ENCODE results near the gene TNFAIP6.

TNFAIP6 gene

GRCh38 chr2:151379169-151379568, 21.8 kb downstream of the TNFAIP6 start:
- H3K4me2 ChIP-seq (ENCODE audit: low read length) = no peak overlapping the region
- no peaks in the 10 kb centered on the region for H3K36me3 ChIP-seq (replicated peaks; ENCODE audit: low read depth, low read length)
- H3K4me3 ChIP-seq (ENCODE audit: low read length) = no peak overlapping the region
- TF ChIP-seq CTCF (IDR thresholded peaks at IDR 0.05; ENCODE audit: low read depth, low read length) (no peak), EZH2phosphoT487 (IDR thresholded peaks at IDR 0.05; ENCODE audit: low read depth) (no peak)
- H3K4me1 ChIP-seq (ENCODE audit: low read length) = peaks cover 11% of the 10 kb centered on the region
- no peaks in the 10 kb centered on the region for H4K20me1 ChIP-seq (ENCODE audit: insufficient read depth, low read length)
- no peaks in the 10 kb centered on the region for H3K27me3 ChIP-seq (ENCODE audit: low read depth, low read length)
- H3K79me2 ChIP-seq (ENCODE audit: low read length) = no peaks in the 10 kb centered on the region
- H3K27ac ChIP-seq (ENCODE audit: low read length) = no peak overlapping the region
- no peaks in the 10 kb centered on the region for H3K9me3 ChIP-seq (ENCODE audit: insufficient read depth, low read length)
- no peak overlapping the region for H3K9ac ChIP-seq (ENCODE audit: low read length)
- H2AFZ ChIP-seq (ENCODE audit: low read depth, low read length) = no peak overlapping the region

- H3K4me1 ChIP-seq (ENCODE audit: low read length) = no peaks in the 10 kb centered on the region
- no peaks in the 10 kb centered on the region for H4K20me1 ChIP-seq (ENCODE audit: insufficient read depth, low read length)
- no peaks in the 10 kb centered on the region for H3K9me3 ChIP-seq (ENCODE audit: insufficient read depth, low read length)
- no peak for TF ChIP-seq EZH2phosphoT487 (IDR thresholded peaks at IDR 0.05; ENCODE audit: low read depth)
- no peak for TF ChIP-seq CTCF (IDR thresholded peaks at IDR 0.05; ENCODE audit: low read depth, low read length)
- H3K4me3 ChIP-seq (ENCODE audit: low read length) = no peak overlapping the region
- no peak overlapping the region for H3K4me2 ChIP-seq (ENCODE audit: low read length)
- no peaks in the 10 kb centered on the region for H3K36me3 ChIP-seq (replicated peaks; ENCODE audit: low read depth, low read length)
- no peak overlapping the region for H3K9ac ChIP-seq (ENCODE audit: low read length)
- H2AFZ ChIP-seq (ENCODE audit: low read depth, low read length) = peak overlapping the region; percentile 4; the same call in 1 of the 2 replicates
- no peaks in the 10 kb centered on the region for H3K27me3 ChIP-seq (ENCODE audit: low read depth, low read length)
- H3K27ac ChIP-seq (ENCODE audit: low read length) = no peak overlapping the region
- H3K79me2 ChIP-seq (ENCODE audit: low read length) = no peaks in the 10 kb centered on the region
Observed at GRCh38 chr2:151380580-151381235, 23.3 kb downstream of the TNFAIP6 start.

GRCh38 chr2:151381266-151381665, 23.9 kb downstream of the TNFAIP6 start:
- no peak overlapping the region for H3K4me2 ChIP-seq (ENCODE audit: low read length)
- no peak overlapping the region for H2AFZ ChIP-seq (ENCODE audit: low read depth, low read length)
- H3K9me3 ChIP-seq (ENCODE audit: insufficient read depth, low read length) = no peaks in the 10 kb centered on the region
- no peak for TF ChIP-seq CTCF (IDR thresholded peaks at IDR 0.05; ENCODE audit: low read depth, low read length)
- H3K4me3 ChIP-seq (ENCODE audit: low read length) = no peak overlapping the region
- no peak overlapping the region for H3K9ac ChIP-seq (ENCODE audit: low read length)
- H4K20me1 ChIP-seq (ENCODE audit: insufficient read depth, low read length) = no peaks in the 10 kb centered on the region
- no peaks in the 10 kb centered on the region for H3K36me3 ChIP-seq (replicated peaks; ENCODE audit: low read depth, low read length)
- H3K79me2 ChIP-seq (ENCODE audit: low read length) = no peaks in the 10 kb centered on the region
- no peaks in the 10 kb centered on the region for H3K4me1 ChIP-seq (ENCODE audit: low read length)
- no peak overlapping the region for H3K27ac ChIP-seq (ENCODE audit: low read length)
- no peaks in the 10 kb centered on the region for H3K27me3 ChIP-seq (ENCODE audit: low read depth, low read length)

- Histone ChIP-seq H3K36me3 (replicated peaks; ENCODE audit: low read depth, low read length) (no peaks in the 10 kb centered on the region), H3K4me2 (ENCODE audit: low read length) (no peak overlapping the region), H3K4me3 (ENCODE audit: low read length) (no peak overlapping the region), H3K4me1 (ENCODE audit: low read length) (peaks cover 4% of the 10 kb centered on the region; the same call in 1 of the 2 replicates), H3K79me2 (ENCODE audit: low read length) (no peaks in the 10 kb centered on the region), H3K9me3 (ENCODE audit: insufficient read depth, low read length) (no peaks in the 10 kb centered on the region), H4K20me1 (ENCODE audit: insufficient read depth, low read length) (no peaks in the 10 kb centered on the region), H3K9ac (ENCODE audit: low read length) (no peak overlapping the region), H3K27ac (ENCODE audit: low read length) (no peak overlapping the region), H2AFZ (ENCODE audit: low read depth, low read length) (no peak overlapping the region), H3K27me3 (ENCODE audit: low read depth, low read length) (no peaks in the 10 kb centered on the region)
- TF ChIP-seq EZH2phosphoT487 (IDR thresholded peaks at IDR 0.05; ENCODE audit: low read depth) (no peak), CTCF (IDR thresholded peaks at IDR 0.05; ENCODE audit: low read depth, low read length) (no peak)
Observed at GRCh38 chr2:151388011-151388410, 30.6 kb downstream of the TNFAIP6 start.

Measured in OCI-LY3 (cell line).